Pancreas (tissue), 10 donors: ENCODE data around the gene ZMAT2. TPM values are rescaled to one million over a fixed set of nuclear protein-coding genes. Genes with fewer than 3 reads are reported as not detected.

Experiments used
- ATAC-seq, 4 donors: fragments of 200-7000 bp; cut with Tn5 transposase; one replicate each; pipeline versions ENCODE4 v1.8.0 to v1.9.1; 2020; ENCODE audit warnings: mild to moderate bottlenecking in 4 of 4, moderate library complexity in 4 of 4
- DNase-seq, 6 donors: peaks; one replicate each; pipeline ENCODE4 v3.0.0-alpha.2; 2020
- FAIRE-seq: peaks from 2 replicates; lab custom pipeline; 2012; peaks lifted over from hg19 to GRCh38; lab: Jason Lieb, UNC
- H3K27ac ChIP-seq, 4 donors: fragments of 200-600 bp; sonication (generic); 1 replicate in 3 of 4; 2 replicates in 1 of 4; pipeline versions ENCODE4 v1.5.0 to v1.8.0; 2020
- H3K27me3 ChIP-seq, 4 donors: fragments of 200-600 bp; one replicate each; pipeline ENCODE4 v1.8.0; 2021
- H3K36me3 ChIP-seq, 3 donors: fragments of 200-600 bp; sonication (generic) in 1 of 3; one replicate each; pipeline versions ENCODE4 v1.5.0 to v1.8.0; 2020 to 2021
- H3K4me1 ChIP-seq, 3 donors: fragments of 200-600 bp; one replicate each; pipeline ENCODE4 v1.8.0; 2021
- H3K4me3 ChIP-seq, 4 donors: fragments of 200-600 bp; sonication (generic) in 2 of 4; one replicate each; pipeline versions ENCODE4 v1.5.0 to v1.8.0; 2020 to 2021
- H3K9me3 ChIP-seq, 4 donors: fragments of 200-600 bp; one replicate each; pipeline ENCODE4 v1.8.0; 2021
- CTCF ChIP-seq, 4 donors: fragments of 200-600 bp; sonication (generic) in 3 of 4; IDR thresholded peaks; one replicate each; pipeline versions ENCODE4 v1.5.0 to v1.8.0; 2021; ENCODE audit warnings: antibody characterized with exemption in 4 of 4
- WGBS, 2 donors: extraction: QIAGEN DNeasy Blood & Tissue Kit; methylation state at CpG; one replicate each; pipeline ENCODE4 v1.1.7; 2013; 5-methylcytosine and 5-hydroxymethylcytosine counted together
- intact Hi-C, 3 donors: fragments of 100-400 bp; cut with DNase I; formaldehyde crosslinking; loops; one replicate each; pipeline versions ENCODE4 v1.11.1 to v1.14.2; 2022
- polyA plus RNA-seq, 2 donors: library from polyadenylated mRNA; stranded (reverse); fragments of 200-250 nt; gene quantifications; one replicate each; pipeline ENCODE4 v1.2.3, GENCODE V29; 2013
- total RNA-seq, 6 donors: library from RNA; stranded (reverse); fragmentation: NEBNext Ultra II Directional in 4 of 6; extraction: Animal tissue kit (Norgen Biotek cat#: 25700) in 4 of 6; gene quantifications; one replicate each; pipeline versions ENCODE4 v1.2.1 to v1.2.4, GENCODE V29; 2021 to 2023
- donor health status: healthy with polysubstance abuse.
- donor health status: DM: no; HTN: no; CAD: no; lungs with moderate emphysema.
- donor health status: DM: no; HTN: no; CAD: no.
- donor health status: control.
- donor health status: control.
- donor health status: Bipolar disorder and iron deficiency.
- donor health status: DM: yes; HTN: yes; CAD: no.
- donor health status: DM: no; HTN: no; CAD: no.
- donor health status: DM: no; HTN: no; CAD: no.
- donor health status: DM: yes; HTN: yes; CAD: no.

ZMAT2 gene
- total and polyA plus RNA-seq, 8 donors = 10.5 to 42.9 (median 17.2) TPM

DNA sequence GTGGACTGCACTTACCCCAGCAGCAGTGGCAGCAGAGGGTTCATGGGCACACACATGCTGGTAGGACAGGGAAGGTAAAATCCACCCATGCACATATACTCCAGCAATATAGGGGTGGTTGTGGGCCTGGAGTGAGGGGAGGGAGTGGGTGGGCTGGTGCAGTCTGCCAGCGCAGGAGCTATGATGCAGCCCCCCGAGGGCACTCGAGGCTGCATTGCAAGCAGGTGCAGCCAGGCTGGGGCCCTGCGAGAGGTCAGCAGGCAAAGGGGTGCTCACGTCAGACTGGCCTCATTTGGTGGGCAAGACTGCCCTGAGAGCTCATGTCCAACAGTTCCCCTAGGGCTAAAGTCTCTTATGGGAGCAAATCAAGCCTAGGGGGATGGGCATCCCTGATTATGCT is 53.3 kb downstream of the ZMAT2 start:
- DNase-seq (no peak), ATAC-seq (no peak), FAIRE-seq (no peak)
- WGBS, 2 donors = 66 to 82% methylated on average over 5 of the region's 5 CpGs
- Histone ChIP-seq H3K27ac (no peak overlapping the region), H3K36me3 (no peaks in the 10 kb centered on the region), H3K4me3 (no peak overlapping the region), H3K4me1 (no peaks in the 10 kb centered on the region), H3K9me3 (no peaks in the 10 kb centered on the region), H3K27me3 (no peaks in the 10 kb centered on the region)
- no peak for TF ChIP-seq CTCF (IDR thresholded peaks at IDR 0.05)
- intact Hi-C loops = no loop called here

Other genes with a start within 250 kb of the ZMAT2 start
- gene EIF4EBP3, start 152.8 kb upstream of the ZMAT2 start, total RNA-seq = 10 to 100 TPM in 4 of 6 donors, 1 to 10 TPM in 2; 7.2 to 19.9 (median 12.1) TPM
- 10 to 100 TPM; 52.7 to 55.5 TPM for gene EIF4EBP3, start 152.8 kb upstream of the ZMAT2 start, polyA plus RNA-seq
- 10 to 100 TPM in 4 of 6 donors, 1 to 10 TPM in 2; 7.0 to 14.3 (median 11.2) TPM for gene SRA1, start 143.0 kb upstream of the ZMAT2 start, total RNA-seq
- 10 to 100 TPM; 20.5 to 29.7 TPM for gene SRA1, start 143.0 kb upstream of the ZMAT2 start, polyA plus RNA-seq
- gene APBB3, start 135.8 kb upstream of the ZMAT2 start, total RNA-seq = 10 to 100 TPM in 4 of 6 donors, 1 to 10 TPM in 2; 8.1 to 20.0 (median 12.7) TPM
- 10 to 100 TPM; 48.1 to 51.0 TPM for gene APBB3, start 135.8 kb upstream of the ZMAT2 start, polyA plus RNA-seq
- 10 to 100 TPM; 17.0 to 36.5 (median 26.4) TPM for gene SLC35A4, start 135.6 kb upstream of the ZMAT2 start, total RNA-seq
- 10 to 100 TPM; 19.5 to 24.9 TPM for gene SLC35A4, start 135.6 kb upstream of the ZMAT2 start, polyA plus RNA-seq
- gene CD14, start 67.3 kb upstream of the ZMAT2 start, total RNA-seq = 10 to 100 TPM in 3 of 6 donors, 1 to 10 TPM in 3; 4.3 to 45.8 (median 16.1) TPM
- gene CD14, start 67.3 kb upstream of the ZMAT2 start, polyA plus RNA-seq = 10 to 100 TPM; 11.8 to 17.6 TPM
- gene TMCO6, start 61.0 kb upstream of the ZMAT2 start, total RNA-seq = 10 to 100 TPM in 1 of 6 donors, 1 to 10 TPM in 5; 5.5 to 12.3 (median 8.0) TPM
- 10 to 100 TPM; 17.2 to 19.7 TPM for gene TMCO6, start 61.0 kb upstream of the ZMAT2 start, polyA plus RNA-seq
- gene NDUFA2, start 52.8 kb upstream of the ZMAT2 start, total RNA-seq = 10 to 100 TPM; 20.7 to 31.9 (median 24.2) TPM
- gene NDUFA2, start 52.8 kb upstream of the ZMAT2 start, polyA plus RNA-seq = 100 to 1,000 TPM; 106 to 125 TPM
- gene IK, start 52.6 kb upstream of the ZMAT2 start, total RNA-seq = 10 to 100 TPM; 25.1 to 43.5 (median 28.1) TPM
- gene IK, start 52.6 kb upstream of the ZMAT2 start, polyA plus RNA-seq = 10 to 100 TPM; 31.2 to 53.4 TPM
- gene WDR55, start 35.5 kb upstream of the ZMAT2 start, total RNA-seq = 10 to 100 TPM; 10.2 to 14.1 (median 11.9) TPM
- 10 to 100 TPM; 17.1 to 19.2 TPM for gene WDR55, start 35.5 kb upstream of the ZMAT2 start, polyA plus RNA-seq
- gene DND1, start 26.9 kb upstream of the ZMAT2 start, total RNA-seq = 1 to 10 TPM in 1 of 6 donors, under 1 TPM in 5; 0.37 to 1.0 (median 0.56) TPM
- gene DND1, start 26.9 kb upstream of the ZMAT2 start, polyA plus RNA-seq = 1 to 10 TPM; 3.5 to 3.8 TPM
- 10 to 100 TPM; 24.7 to 34.7 (median 30.1) TPM for gene HARS1, start 9.1 kb upstream of the ZMAT2 start, total RNA-seq
- 10 to 100 TPM; 46.8 to 47.8 TPM for gene HARS1, start 9.1 kb upstream of the ZMAT2 start, polyA plus RNA-seq
- gene HARS2, start 9.0 kb upstream of the ZMAT2 start, total RNA-seq = 10 to 100 TPM in 1 of 6 donors, 1 to 10 TPM in 5; 5.9 to 15.9 (median 8.6) TPM
- 10 to 100 TPM; 12.4 to 23.6 TPM for gene HARS2, start 9.0 kb upstream of the ZMAT2 start, polyA plus RNA-seq
- under 1 TPM in 4 of 6 donors, not detected in 2; 0.03 to 0.13 (median 0.09) TPM for gene PCDHA1, start 85.7 kb downstream of the ZMAT2 start, total RNA-seq
- gene PCDHA1, start 85.7 kb downstream of the ZMAT2 start, polyA plus RNA-seq = under 1 TPM; 0.04 to 0.47 TPM
- under 1 TPM in 5 of 6 donors, not detected in 1; 0.08 to 0.31 (median 0.12) TPM for gene PCDHA2, start 94.4 kb downstream of the ZMAT2 start, total RNA-seq
- under 1 TPM; 0.19 to 0.40 TPM for gene PCDHA2, start 94.4 kb downstream of the ZMAT2 start, polyA plus RNA-seq
- gene PCDHA3, start 100.6 kb downstream of the ZMAT2 start, total RNA-seq = under 1 TPM; 0.24 to 0.79 (median 0.50) TPM
- gene PCDHA3, start 100.6 kb downstream of the ZMAT2 start, polyA plus RNA-seq = 1 to 10 TPM in 1 of 2 donors, under 1 TPM in 1; 0.27 to 1.2 TPM
- gene PCDHA4, start 106.6 kb downstream of the ZMAT2 start, total RNA-seq = 1 to 10 TPM in 4 of 6 donors, under 1 TPM in 2; 0.74 to 3.1 (median 1.5) TPM
- under 1 TPM; 0.53 to 0.70 TPM for gene PCDHA4, start 106.6 kb downstream of the ZMAT2 start, polyA plus RNA-seq
- gene PCDHA5, start 121.2 kb downstream of the ZMAT2 start, total RNA-seq = under 1 TPM; 0.24 to 0.92 (median 0.48) TPM
- under 1 TPM; 0.80 to 0.96 TPM for gene PCDHA5, start 121.2 kb downstream of the ZMAT2 start, polyA plus RNA-seq
- gene PCDHA6, start 127.5 kb downstream of the ZMAT2 start, total RNA-seq = 1 to 10 TPM in 4 of 6 donors, under 1 TPM in 2; 0.31 to 1.7 (median 1.1) TPM
- 1 to 10 TPM in 1 of 2 donors, under 1 TPM in 1; 0.42 to 1.6 TPM for gene PCDHA6, start 127.5 kb downstream of the ZMAT2 start, polyA plus RNA-seq
- gene PCDHA7, start 133.8 kb downstream of the ZMAT2 start, total RNA-seq = under 1 TPM; 0.19 to 0.84 (median 0.44) TPM
- under 1 TPM; 0.49 to 0.96 TPM for gene PCDHA7, start 133.8 kb downstream of the ZMAT2 start, polyA plus RNA-seq
- gene PCDHA8, start 140.7 kb downstream of the ZMAT2 start, total RNA-seq = under 1 TPM; 0.08 to 0.76 (median 0.41) TPM
- gene PCDHA8, start 140.7 kb downstream of the ZMAT2 start, polyA plus RNA-seq = under 1 TPM; 0.30 to 0.40 TPM
- gene PCDHA9, start 147.9 kb downstream of the ZMAT2 start, total RNA-seq = under 1 TPM; 0.12 to 0.55 (median 0.23) TPM
- under 1 TPM in 1 of 2 donors, not detected in 1; 0.19 TPM for gene PCDHA9, start 147.9 kb downstream of the ZMAT2 start, polyA plus RNA-seq
- gene PCDHA10, start 155.4 kb downstream of the ZMAT2 start, total RNA-seq = 1 to 10 TPM; 1.4 to 6.7 (median 3.1) TPM
- gene PCDHA10, start 155.4 kb downstream of the ZMAT2 start, polyA plus RNA-seq = under 1 TPM; 0.16 to 0.34 TPM
- gene PCDHA11, start 168.5 kb downstream of the ZMAT2 start, total RNA-seq = 1 to 10 TPM in 4 of 6 donors, under 1 TPM in 2; 0.78 to 1.6 (median 1.2) TPM
- under 1 TPM; 0.34 to 0.35 TPM for gene PCDHA11, start 168.5 kb downstream of the ZMAT2 start, polyA plus RNA-seq
- gene PCDHA12, start 174.9 kb downstream of the ZMAT2 start, total RNA-seq = 1 to 10 TPM in 4 of 6 donors, under 1 TPM in 2; 0.75 to 1.5 (median 1.3) TPM
- gene PCDHA12, start 174.9 kb downstream of the ZMAT2 start, polyA plus RNA-seq = under 1 TPM; 0.42 to 0.54 TPM
- 1 to 10 TPM in 3 of 6 donors, under 1 TPM in 3; 0.63 to 2.0 (median 1.2) TPM for gene PCDHA13, start 181.7 kb downstream of the ZMAT2 start, total RNA-seq
- gene PCDHA13, start 181.7 kb downstream of the ZMAT2 start, polyA plus RNA-seq = under 1 TPM; 0.27 to 0.35 TPM
- gene PCDHAC1, start 225.9 kb downstream of the ZMAT2 start, total RNA-seq = 1 to 10 TPM in 5 of 6 donors, under 1 TPM in 1; 0.98 to 2.0 (median 1.6) TPM
- gene PCDHAC1, start 225.9 kb downstream of the ZMAT2 start, polyA plus RNA-seq = under 1 TPM; 0.34 to 0.80 TPM